Cardiac muscle cell (in vitro differentiated cells and primary cell): ENCODE measurements around the gene OR1M1. TPM values are rescaled to one million over a fixed set of nuclear protein-coding genes. Genes with fewer than 3 reads are reported as not detected.

Experiments
- DNase-seq, 2 donors: peaks; one replicate each; pipeline versions ENCODE4 v3.0.0 to v3.0.0-alpha.2; 2010 to 2017; ENCODE audit warnings: low read depth in 1 of 2, low spot score in 1 of 2
- H3K27ac ChIP-seq: fragments of 200-600 bp; sonication (generic); 2 replicates; pipeline ENCODE4 v1.5.1; 2016
- H3K27me3 ChIP-seq: fragments of 200-600 bp; sonication (generic); 2 replicates; pipeline ENCODE4 v1.6.0; 2016; ENCODE audit warnings: control low read depth
- H3K36me3 ChIP-seq: fragments of 200-600 bp; sonication (generic); 2 replicates; pipeline ENCODE4 v1.5.1; 2016; ENCODE audit warnings: control low read depth
- H3K4me1 ChIP-seq: fragments of 200-600 bp; sonication (generic); 2 replicates; pipeline ENCODE4 v1.8.1; 2017; ENCODE audit warnings: low read depth, mild to moderate bottlenecking, mixed run types
- H3K4me3 ChIP-seq: fragments of 200-600 bp; sonication (generic); 2 replicates; pipeline ENCODE4 v1.5.1; 2016; ENCODE audit warnings: mild to moderate bottlenecking
- H3K9me3 ChIP-seq: fragments of 200-600 bp; sonication (generic); 2 replicates; pipeline ENCODE4 v1.5.1; 2017; ENCODE audit warnings: low read depth, mild to moderate bottlenecking, control low read depth
- CTCF ChIP-seq: IDR thresholded peaks from 2 replicates; pipeline ENCODE4 v1.5.1; 2012; ENCODE audit warnings: low read depth, mild to moderate bottlenecking, low read length
- polyA plus RNA-seq: library from polyadenylated mRNA; unstranded; fragments of >200 nt; fragmentation: Nextera tagmentation; extraction: Ambion mirVana; gene quantifications from 2 replicates; pipeline ENCODE4 v1.2.1, GENCODE V29; 2016
- total RNA-seq: library from RNA; depleted of rRNA; stranded (reverse); fragments of >200 nt; gene quantifications from 2 replicates; pipeline ENCODE4 v1.2.3, GENCODE V29; 2016

The OR1M1 gene
- total and polyA plus RNA-seq, 2 experiments from 2014 or later: not detected

GRCh38 chr19:9139609-9140158 is 52.8 kb downstream of the OR1M1 start:
- Histone ChIP-seq H3K27ac (no peak overlapping the region), H3K4me3 (peak overlapping the region; percentile 92)
- TF ChIP-seq CTCF: no peak

GRCh38 chr19:9140159-9140874 is 53.5 kb downstream of the OR1M1 start, which contains the start of gene ZNF317:
ZNF317 (plus strand) TSS chr19:9140397; CDS start chr19:9156017, 15,620 bp downstream.
- peaks cover 7% of the 10 kb centered on the region for H3K36me3 ChIP-seq
- peak; percentile 94 to 95 for DNase-seq
- no peak for TF ChIP-seq CTCF
- peaks cover 7% of the 10 kb centered on the region for H3K4me1 ChIP-seq
- no peaks in the 10 kb centered on the region for H3K9me3 ChIP-seq
- H3K27me3 ChIP-seq: no peaks in the 10 kb centered on the region
- H3K4me3 ChIP-seq: peak within 1 kb of the TSS; percentile 92
- peak within 1 kb of the TSS; percentile 85 for H3K27ac ChIP-seq

More at GRCh38 chr19:9139609-9140158, 52.8 kb downstream of the OR1M1 start:
- Histone ChIP-seq H3K27me3 (no peaks in the 10 kb centered on the region), H3K9me3 (no peaks in the 10 kb centered on the region), H3K36me3 (peaks cover 7% of the 10 kb centered on the region), H3K4me1 (peaks cover 7% of the 10 kb centered on the region)
- no peak for DNase-seq

- Histone ChIP-seq H3K27ac (no peak overlapping the region), H3K27me3 (no peaks in the 10 kb centered on the region), H3K4me3 (no peak overlapping the region), H3K36me3 (peaks cover 7% of the 10 kb centered on the region), H3K4me1 (peaks cover 7% of the 10 kb centered on the region), H3K9me3 (no peaks in the 10 kb centered on the region)
- DNase-seq: peak in 1 of 2 donors; percentile 4
- no peak for TF ChIP-seq CTCF
These were observed 58.1 kb downstream of the OR1M1 start for GRCh38 chr19:9144920-9145319.

Other genes with a start within 250 kb of the OR1M1 start
- not detected in 2 replicates for gene MUC16, start 76.7 kb upstream of the OR1M1 start, total RNA-seq
- not detected in 2 replicates for gene MUC16, start 76.7 kb upstream of the OR1M1 start, polyA plus RNA-seq
- gene OR7G2, start 20.4 kb downstream of the OR1M1 start, total RNA-seq: not detected in 2 replicates
- not detected in 2 replicates for gene OR7G2, start 20.4 kb downstream of the OR1M1 start, polyA plus RNA-seq
- not detected in 2 replicates for gene OR7G1, start 28.7 kb downstream of the OR1M1 start, total RNA-seq
- not detected in 2 replicates for gene OR7G1, start 28.7 kb downstream of the OR1M1 start, polyA plus RNA-seq
- gene OR7G3, start 39.9 kb downstream of the OR1M1 start, total RNA-seq: not detected in 2 replicates
- not detected in 2 replicates for gene OR7G3, start 39.9 kb downstream of the OR1M1 start, polyA plus RNA-seq
- gene ZNF317, start 53.3 kb downstream of the OR1M1 start, total RNA-seq: 15.0 and 23.3 TPM in 2 replicates
- 14.1 and 20.7 TPM in 2 replicates for gene ZNF317, start 53.3 kb downstream of the OR1M1 start, polyA plus RNA-seq
- 0.04 and 0.15 TPM in 2 replicates for gene OR7D2, start 91.9 kb downstream of the OR1M1 start, total RNA-seq
- 1.6 TPM in 1 of 2 replicates, not detected in the other for gene OR7D2, start 91.9 kb downstream of the OR1M1 start, polyA plus RNA-seq
- not detected in 2 replicates for gene OR7D4, start 132.5 kb downstream of the OR1M1 start, total RNA-seq
- gene OR7D4, start 132.5 kb downstream of the OR1M1 start, polyA plus RNA-seq: not detected in 2 replicates
- gene OR7E24, start 163.9 kb downstream of the OR1M1 start, total RNA-seq: not detected in 2 replicates
- not detected in 2 replicates for gene OR7E24, start 163.9 kb downstream of the OR1M1 start, polyA plus RNA-seq
- gene ZNF699, start 222.8 kb downstream of the OR1M1 start, total RNA-seq: 17.1 and 20.9 TPM in 2 replicates
- gene ZNF699, start 222.8 kb downstream of the OR1M1 start, polyA plus RNA-seq: 3.2 and 5.5 TPM in 2 replicates
- 3.1 and 3.4 TPM in 2 replicates for gene ZNF559, start 237.1 kb downstream of the OR1M1 start, total RNA-seq
- gene ZNF559, start 237.1 kb downstream of the OR1M1 start, polyA plus RNA-seq: 5.1 and 7.4 TPM in 2 replicates